K562 (cell line): ENCODE data around the gene JUNB. TPM values are rescaled to one million over a fixed set of nuclear protein-coding genes. Genes with fewer than 3 reads are reported as not detected.

Source experiments
- ARID4B ChIP-seq: sonication (generic); formaldehyde crosslinking; IDR thresholded peaks from 2 replicates; pipeline ENCODE4 v1.8.0; 2022; ENCODE audit warnings: mild to moderate bottlenecking, missing genetic modification reagents
- HMG20B ChIP-seq: fragments of 250-450 bp; sonication (Bioruptor Pico); IDR thresholded peaks from 2 replicates; pipeline ENCODE4 v1.5.0; 2021; ENCODE audit warnings: mild to moderate bottlenecking
- LARP7 ChIP-seq: fragments of 450-650 bp; IDR thresholded peaks from 2 replicates; pipeline ENCODE4 v1.6.1; 2016
- LEF1 ChIP-seq: fragments of 450-650 bp; IDR thresholded peaks from 2 replicates; pipeline ENCODE4 v1.6.1; 2016; ENCODE audit warnings: mild to moderate bottlenecking
- MECOM ChIP-seq: fragments of 250-450 bp; sonication (Bioruptor Pico); IDR thresholded peaks from 2 replicates; pipeline ENCODE4 v1.8.0; 2022; ENCODE audit warnings: inconsistent platforms
- NFRKB ChIP-seq: fragments of 450-650 bp; IDR thresholded peaks from 2 replicates; pipeline ENCODE4 v1.6.1; 2016; ENCODE audit warnings: low read depth
- PKNOX1 ChIP-seq: fragments of 450-650 bp; IDR thresholded peaks from 2 replicates; pipeline ENCODE4 v1.6.1; 2016
- RCOR1 ChIP-seq, 2 experiments: IDR thresholded peaks; 2 replicates each; pipeline ENCODE4 v1.6.1; 2012; ENCODE audit warnings: low read depth in 2 of 2, low read length in 2 of 2, borderline replicate concordance in 1 of 2, improper control_type of control experiment in 1 of 2
- SAP30 ChIP-seq: fragments of 200-600 bp; sonication (generic); IDR thresholded peaks from 2 replicates; pipeline ENCODE4 v1.6.1; 2012; ENCODE audit warnings: borderline replicate concordance, low read depth, mild to moderate bottlenecking, moderate library complexity, low read length, control low read depth, inconsistent platforms; ENCODE audit not compliant: insufficient read depth, poor library complexity, severe bottlenecking
- SMARCA5 ChIP-seq: fragments of 450-650 bp; IDR thresholded peaks from 2 replicates; pipeline ENCODE4 v1.6.1; 2016
- STAT6 ChIP-seq: sonication (generic); formaldehyde crosslinking; IDR thresholded peaks from 2 replicates; pipeline ENCODE4 v1.8.1; 2023; ENCODE audit warnings: mild to moderate bottlenecking, missing genetic modification reagents
- ZNF174 ChIP-seq: fragments of 250-450 bp; sonication (Bioruptor Pico); IDR thresholded peaks from 2 replicates; pipeline ENCODE4 v1.4.0; 2020; ENCODE audit warnings: mild to moderate bottlenecking
- ZNF717 ChIP-seq: fragments of 250-450 bp; sonication (Bioruptor Pico); IDR thresholded peaks from 2 replicates; pipeline ENCODE4 v1.5.0; 2021
- polyA plus RNA-seq, 8 experiments: library from polyadenylated mRNA; depleted of rRNA in 4 of 8; stranded (reverse) in 5 of 8; unstranded in 3 of 8; fragments of >200 nt; fragmentation: Nextera tagmentation in 2 of 8; fragmentation: Illumina TruSeq in 1 of 8; extraction: Ambion mirVana in 2 of 8; extraction: Trizol in 1 of 8; gene quantifications; 2 replicates each; pipeline versions ENCODE4 v1.2.1 to v1.2.3, GENCODE V29; 2011 to 2014; ENCODE audit warnings: inconsistent platforms in 1 of 8, missing spikeins in 1 of 8
- total RNA-seq, 7 experiments: library from RNA; depleted of rRNA in 6 of 7; stranded (reverse); fragments of >200 nt in 6 of 7; fragmentation: Illumina TruSeq in 2 of 7; extraction: Trizol in 2 of 7; gene quantifications; 2 replicates each; pipeline versions ENCODE4 v1.2.1 to v1.2.3, GENCODE V29; 2011 to 2021; ENCODE audit warnings: low replicate concordance in 1 of 7

The JUNB gene
- total and polyA plus RNA-seq, 9 of the 15 experiments (the other 6 are each of a cell fraction or from before 2014, with no cell fraction given) = 0.23 to 88.1 (median 13.1) TPM

- TF ChIP-seq MECOM (CRISPR knock-in tag) (0 out of 2 replicates have a peak, but pooled peaks have one; percentile 25), HMG20B (CRISPR knock-in tag) (0 out of 2 replicates have a peak, but pooled peaks have one; percentile 52), LEF1 (peak; percentile 57; the same call in 1 of the 2 replicates), SMARCA5 (peak; percentile 67; the same call in 1 of the 2 replicates), ARID4B (CRISPR knock-in tag) (no peak), STAT6 (no peak), ZNF174 (no peak), ZNF717 (0 out of 2 replicates have a peak, but pooled peaks have one; percentile 54), NFRKB (0 out of 2 replicates have a peak, but pooled peaks have one; percentile 26), RCOR1 (IDR thresholded peaks at IDR 0.05; ENCODE audit: borderline replicate concordance in 1 of 2, low read depth in 2 of 2, low read length in 2 of 2) (no peak), SAP30 (peak; percentile 9), LARP7 (peak; percentile 55; the same call in 1 of the 2 replicates), PKNOX1 (peak; percentile 84)
- TF ChIP-seq, all 486 proteins: peak for 15
Observed at GRCh38 chr19:12782174-12782423, 9.2 kb upstream of the JUNB start (continued).
